Mesenchymal stem cell (in vitro differentiated cells and primary cell): ENCODE results near the gene YWHAE.
"Not testable (repeated sequence)": the region's sequence is repeated elsewhere in the genome, so short reads cannot be mapped to it uniquely, and the experiment has no call there.

Experiments used
- DNase-seq: peaks from one replicate; pipeline ENCODE4 v3.0.0-alpha.2; 2013
- H2AFZ ChIP-seq: one replicate; pipeline ENCODE4 v1.6.1; 2013; ENCODE audit warnings: low read depth, mild to moderate bottlenecking, control low read depth, inconsistent platforms, low read length, moderate library complexity
- H2AK5ac ChIP-seq: 2 replicates; pipeline ENCODE4 v1.6.1; 2013; ENCODE audit warnings: low read length, moderate library complexity, mild to moderate bottlenecking, inconsistent platforms; ENCODE audit not compliant: severe bottlenecking
- H2BK120ac ChIP-seq: one replicate; pipeline ENCODE4 v1.6.1; 2013; ENCODE audit warnings: low read depth, mild to moderate bottlenecking, inconsistent platforms, low read length, moderate library complexity
- H2BK12ac ChIP-seq, 2 experiments: one replicate each; pipeline ENCODE4 v1.6.1; 2013; ENCODE audit warnings: inconsistent platforms in 2 of 2, low read length in 2 of 2, mild to moderate bottlenecking in 2 of 2, moderate library complexity in 2 of 2, control low read depth in 1 of 2
- H2BK15ac ChIP-seq: one replicate; pipeline ENCODE4 v1.6.1; 2013; ENCODE audit warnings: mild to moderate bottlenecking, low read depth, inconsistent platforms; ENCODE audit not compliant: poor library complexity, severe bottlenecking
- H2BK5ac ChIP-seq: 2 replicates; pipeline ENCODE4 v1.6.1; 2013; ENCODE audit warnings: low read depth, mild to moderate bottlenecking, low read length, control low read depth, inconsistent platforms; ENCODE audit not compliant: poor library complexity, severe bottlenecking
- H3K14ac ChIP-seq, 2 experiments: one replicate each; pipeline ENCODE4 v1.6.1; 2013; ENCODE audit warnings: inconsistent platforms in 2 of 2, low read length in 2 of 2, control low read depth in 1 of 2, mild to moderate bottlenecking in 1 of 2, moderate library complexity in 1 of 2
- H3K18ac ChIP-seq, 2 experiments: one replicate each; pipeline ENCODE4 v1.6.1; 2013; ENCODE audit warnings: inconsistent platforms in 2 of 2, low read length in 2 of 2, control low read depth in 1 of 2, low read depth in 1 of 2, mild to moderate bottlenecking in 1 of 2
- H3K23ac ChIP-seq, 2 experiments: one replicate each; pipeline ENCODE4 v1.6.1; 2013; ENCODE audit warnings: inconsistent platforms in 2 of 2, low read length in 2 of 2, mild to moderate bottlenecking in 2 of 2, moderate library complexity in 2 of 2, control low read depth in 1 of 2
- H3K27ac ChIP-seq: 2 replicates; pipeline ENCODE4 v1.5.1; 2013; ENCODE audit warnings: mild to moderate bottlenecking, moderate library complexity, low read length, control low read depth, inconsistent platforms; ENCODE audit not compliant: poor library complexity, severe bottlenecking
- H3K27me3 ChIP-seq, 2 experiments: 2 replicates each; pipeline versions ENCODE4 v1.6.1 to v1.7.0; 2013; ENCODE audit warnings: low read length in 2 of 2, mild to moderate bottlenecking in 2 of 2, moderate library complexity in 2 of 2, control low read depth in 1 of 2, inconsistent platforms in 1 of 2; ENCODE audit not compliant: control insufficient read depth in 1 of 2, insufficient read depth in 1 of 2
- H3K36me3 ChIP-seq, 2 experiments: 2 replicates each; pipeline versions ENCODE4 v1.6.1 to v1.7.0; 2013; ENCODE audit warnings: low read length in 2 of 2, control low read depth in 1 of 2, inconsistent platforms in 1 of 2, low read depth in 1 of 2, mild to moderate bottlenecking in 1 of 2; ENCODE audit not compliant: insufficient read depth in 2 of 2, control insufficient read depth in 1 of 2
- H3K4ac ChIP-seq, 2 experiments: one replicate each; pipeline ENCODE4 v1.6.1; 2013; ENCODE audit warnings: inconsistent platforms in 2 of 2, low read length in 2 of 2, mild to moderate bottlenecking in 2 of 2, moderate library complexity in 2 of 2, control low read depth in 1 of 2, low read depth in 1 of 2
- H3K4me1 ChIP-seq: 2 replicates; pipeline ENCODE4 v1.6.1; 2013; ENCODE audit warnings: low read depth, low read length, control low read depth; ENCODE audit not compliant: control insufficient read depth, insufficient read depth
- H3K4me2 ChIP-seq: 2 replicates; pipeline ENCODE4 v1.6.1; 2013; ENCODE audit warnings: low read length, mild to moderate bottlenecking, inconsistent platforms; ENCODE audit not compliant: poor library complexity, severe bottlenecking
- H3K4me3 ChIP-seq, 2 experiments: 2 replicates each; pipeline versions ENCODE4 v1.5.1 to v1.7.0; 2013; ENCODE audit warnings: low read length in 2 of 2, mild to moderate bottlenecking in 2 of 2, control low read depth in 1 of 2, low read depth in 1 of 2; ENCODE audit not compliant: insufficient read depth in 1 of 2
- H3K79me1 ChIP-seq: replicated peaks from 2 replicates; pipeline ENCODE4 v1.6.1; 2013; ENCODE audit warnings: mild to moderate bottlenecking, control low read depth, low read length, inconsistent platforms; ENCODE audit not compliant: poor library complexity, severe bottlenecking
- H3K9ac ChIP-seq: 2 replicates; pipeline ENCODE4 v1.7.0; 2013; ENCODE audit warnings: mild to moderate bottlenecking, low read length, moderate library complexity
- H3K9me3 ChIP-seq: 2 replicates; pipeline ENCODE4 v1.7.0; 2013; ENCODE audit warnings: mild to moderate bottlenecking, low read length; ENCODE audit not compliant: control insufficient read depth
- H4K8ac ChIP-seq: one replicate; pipeline ENCODE4 v1.6.1; 2013; ENCODE audit warnings: inconsistent platforms, mild to moderate bottlenecking, low read length, moderate library complexity
- H4K91ac ChIP-seq: one replicate; pipeline ENCODE4 v1.6.1; 2013; ENCODE audit warnings: mild to moderate bottlenecking, low read length, inconsistent platforms
- WGBS: methylation state at CpG from one replicate; pipeline ENCODE4 v1.1.7; 2013; ENCODE audit warnings: mixed read lengths; 5-methylcytosine and 5-hydroxymethylcytosine counted together

The YWHAE gene

DNA sequence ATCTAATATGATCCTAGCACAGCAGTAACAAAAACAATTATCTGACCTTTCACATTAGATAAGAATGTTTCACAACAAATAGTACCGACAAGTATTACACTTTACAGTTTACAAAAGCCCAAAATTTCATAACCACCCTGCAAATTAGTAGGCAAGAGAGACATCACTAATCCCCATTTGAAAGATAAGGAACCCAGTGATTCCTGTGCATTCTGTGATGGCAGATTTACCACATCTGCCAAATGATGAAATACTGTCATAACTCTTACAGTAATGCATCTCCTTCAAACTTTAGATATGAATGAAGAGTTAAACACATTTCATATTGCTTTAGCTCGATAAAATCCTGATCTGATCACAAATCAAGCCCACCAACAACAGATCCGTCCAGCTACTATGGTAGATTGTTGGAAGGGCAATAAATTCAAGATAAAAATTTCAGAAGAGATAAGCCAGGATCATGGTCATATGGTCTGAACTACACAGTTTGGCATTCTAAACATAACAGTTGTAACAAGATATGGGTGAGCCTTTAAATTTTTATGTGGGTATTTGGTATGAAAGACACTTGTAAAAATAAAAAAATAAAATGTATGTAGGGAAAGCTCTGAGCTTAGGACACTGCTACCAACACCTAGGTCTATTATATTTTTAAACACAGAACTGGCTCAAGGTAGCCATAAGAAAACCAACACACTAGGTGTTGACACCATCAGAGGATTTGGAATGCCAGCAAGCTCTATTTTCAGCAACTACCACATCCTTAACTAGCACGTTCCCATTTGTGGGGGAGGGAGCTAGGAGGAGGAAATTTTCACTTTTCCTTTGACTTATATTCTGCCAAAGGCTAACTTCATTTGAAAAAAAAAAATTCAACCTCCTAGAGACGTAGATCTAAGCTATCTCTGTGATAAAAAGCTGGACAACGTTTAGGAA lies 9.3 kb downstream of the YWHAE start:
- Histone ChIP-seq H3K4me1 (peaks cover 27% of the 10 kb centered on the region), H3K36me3 (peaks cover 5 to 7% of the 10 kb centered on the region in 2 experiments), H4K91ac (no peak overlapping the region), H3K18ac (no peak overlapping the region), H2BK120ac (no peak overlapping the region), H3K79me1 (no peaks in the 10 kb centered on the region), H3K4ac (no peak overlapping the region), H3K23ac (no peak overlapping the region), H3K9ac (peak overlapping the region; percentile 9), H3K27ac (no peak overlapping the region), H3K27me3 (no peaks in the 10 kb centered on the region), H2AK5ac (no peak overlapping the region), H4K8ac (no peak overlapping the region), H3K14ac (no peak overlapping the region), H2BK12ac (no peak overlapping the region), H2BK15ac (no peak overlapping the region), H3K9me3 (no peaks in the 10 kb centered on the region), H2AFZ (no peak overlapping the region), H3K4me3 (peak overlapping the region in 1 of 2 experiments; percentile 3), H2BK5ac (no peak overlapping the region), H3K4me2 (peak overlapping the region; percentile 23)
- DNase-seq: peak; percentile 70
- WGBS: 67% methylated on average over 3 of the region's 6 CpGs

DNA sequence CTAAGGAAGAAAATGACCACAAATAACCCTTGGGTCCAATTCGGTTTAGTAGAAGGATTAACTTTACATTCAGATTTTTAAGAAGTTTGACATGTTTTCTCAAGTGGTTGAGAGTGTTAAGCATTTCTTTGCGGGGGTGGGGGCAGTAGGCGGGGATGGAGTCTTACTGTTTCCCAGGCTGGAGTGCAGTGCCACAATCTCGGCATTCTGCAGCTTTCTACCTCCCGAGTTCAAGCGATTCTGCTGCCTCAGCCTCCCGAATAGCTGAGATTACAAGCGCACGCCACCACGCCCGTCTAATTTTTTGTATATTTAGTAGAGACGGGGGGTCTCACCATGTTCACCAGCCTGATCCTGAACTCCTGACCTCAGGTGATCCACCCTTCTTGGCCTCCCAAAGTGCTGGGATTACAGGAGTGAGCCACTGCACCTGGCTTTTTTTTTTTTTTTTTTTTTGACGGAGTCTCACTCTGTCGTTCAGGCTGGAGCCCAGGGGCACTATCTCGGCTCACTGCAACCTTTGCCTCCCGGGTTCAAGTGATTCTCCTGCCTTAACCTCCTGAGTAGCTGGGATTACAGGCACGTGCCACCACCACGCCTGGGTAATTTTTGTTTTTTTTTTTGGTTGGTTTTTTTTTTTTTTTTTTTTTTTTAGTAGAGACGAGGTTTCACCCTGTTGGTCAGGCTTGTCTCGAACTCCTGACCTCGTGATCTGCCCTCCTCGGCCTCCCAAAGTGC lies 12.4 kb downstream of the YWHAE start:
- H3K9ac ChIP-seq: peak overlapping the region; percentile 8
- not testable (repeated sequence) for H3K4ac ChIP-seq, H2BK15ac ChIP-seq, H4K91ac ChIP-seq, H3K4me2 ChIP-seq, H2BK120ac ChIP-seq, DNase-seq, H4K8ac ChIP-seq, H3K27me3 ChIP-seq, H3K4me3 ChIP-seq, H3K23ac ChIP-seq, H3K9me3 ChIP-seq, H2AFZ ChIP-seq, H3K14ac ChIP-seq, H3K79me1 ChIP-seq, H3K27ac ChIP-seq, H3K18ac ChIP-seq, H2BK5ac ChIP-seq, H2BK12ac ChIP-seq, H2AK5ac ChIP-seq
- peaks cover 25% of the 10 kb centered on the region for H3K4me1 ChIP-seq
- WGBS: 87% methylated on average over 22 of the region's 22 CpGs
- H3K36me3 ChIP-seq: peaks cover 3 to 13% of the 10 kb centered on the region in 2 experiments

GRCh38 chr17:1386675-1387190 lies 13.3 kb downstream of the YWHAE start:
- peak overlapping the region; percentile 8 for H3K9ac ChIP-seq
- H3K4ac ChIP-seq, H2BK120ac ChIP-seq, H2BK12ac ChIP-seq, H3K4me2 ChIP-seq, H3K18ac ChIP-seq, H2BK5ac ChIP-seq, H3K27ac ChIP-seq, H4K91ac ChIP-seq, H4K8ac ChIP-seq, H3K9me3 ChIP-seq, H3K27me3 ChIP-seq, H3K23ac ChIP-seq, H3K79me1 ChIP-seq, H2AK5ac ChIP-seq, DNase-seq, H3K14ac ChIP-seq, H3K4me3 ChIP-seq, H2AFZ ChIP-seq, H2BK15ac ChIP-seq: not testable (repeated sequence)
- peaks cover 3 to 17% of the 10 kb centered on the region in 2 experiments for H3K36me3 ChIP-seq
- WGBS: 95% methylated on average over 5 of the region's 8 CpGs
- peaks cover 19% of the 10 kb centered on the region for H3K4me1 ChIP-seq

- H3K36me3 ChIP-seq: peaks cover 3 to 20% of the 10 kb centered on the region in 2 experiments
- no peak overlapping the region for H3K23ac ChIP-seq
- no peak overlapping the region for H2AFZ ChIP-seq
- no peak overlapping the region for H3K9ac ChIP-seq
- no peak overlapping the region for H4K91ac ChIP-seq
- no peak overlapping the region for H3K18ac ChIP-seq
- DNase-seq: no peak
- H2BK12ac ChIP-seq: no peak overlapping the region
- no peak overlapping the region for H3K4me2 ChIP-seq
- peaks cover 19% of the 10 kb centered on the region for H3K4me1 ChIP-seq
- no peaks in the 10 kb centered on the region for H3K27me3 ChIP-seq
- no peaks in the 10 kb centered on the region for H3K79me1 ChIP-seq
- H2BK5ac ChIP-seq: no peak overlapping the region
- H2BK120ac ChIP-seq: no peak overlapping the region
- no peak overlapping the region for H4K8ac ChIP-seq
- WGBS: no CpG with 5 or more reads among the region's 2 CpGs
- no peak overlapping the region for H3K4ac ChIP-seq
- H3K4me3 ChIP-seq: no peak overlapping the region
- no peak overlapping the region for H3K14ac ChIP-seq
- H3K27ac ChIP-seq: no peak overlapping the region
- H3K9me3 ChIP-seq: no peaks in the 10 kb centered on the region
- no peak overlapping the region for H2BK15ac ChIP-seq
- no peak overlapping the region for H2AK5ac ChIP-seq
These were observed 13.8 kb downstream of the YWHAE start for GRCh38 chr17:1386265-1386664.
